ENCODE data around the gene EVA1B. TPM values are rescaled to one million over a fixed set of nuclear protein-coding genes. Genes with fewer than 3 reads are reported as not detected.

The EVA1B gene
- total and polyA plus RNA-seq, 12 donors: 17.6 to 185 (median 92.3) TPM; not detected in 1

DNA sequence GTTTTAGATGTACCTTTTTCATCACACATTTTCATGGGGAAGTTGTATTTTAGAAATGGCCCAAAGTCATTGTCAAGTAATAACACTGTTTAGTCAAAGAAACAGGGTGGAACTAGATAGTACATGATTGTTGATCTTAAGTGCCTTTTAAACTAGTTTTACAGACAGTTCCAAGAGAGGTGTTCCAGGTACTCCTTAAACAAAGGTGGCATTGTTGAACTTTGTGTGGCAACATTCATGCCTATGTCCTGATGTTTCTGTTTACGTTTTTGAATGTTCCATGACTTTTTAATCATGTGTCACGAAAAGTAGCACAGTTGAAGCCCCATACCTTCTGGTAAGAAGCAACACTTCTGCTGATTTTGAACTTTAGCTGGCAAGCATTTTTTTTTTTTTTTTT, 26.4 kb downstream of the EVA1B start:
- H3K27ac ChIP-seq: no peak overlapping the region
- no peak overlapping the region for H3K4me3 ChIP-seq
- H3K27me3 ChIP-seq: no peaks in the 10 kb centered on the region
- TF ChIP-seq, protein P1, sequence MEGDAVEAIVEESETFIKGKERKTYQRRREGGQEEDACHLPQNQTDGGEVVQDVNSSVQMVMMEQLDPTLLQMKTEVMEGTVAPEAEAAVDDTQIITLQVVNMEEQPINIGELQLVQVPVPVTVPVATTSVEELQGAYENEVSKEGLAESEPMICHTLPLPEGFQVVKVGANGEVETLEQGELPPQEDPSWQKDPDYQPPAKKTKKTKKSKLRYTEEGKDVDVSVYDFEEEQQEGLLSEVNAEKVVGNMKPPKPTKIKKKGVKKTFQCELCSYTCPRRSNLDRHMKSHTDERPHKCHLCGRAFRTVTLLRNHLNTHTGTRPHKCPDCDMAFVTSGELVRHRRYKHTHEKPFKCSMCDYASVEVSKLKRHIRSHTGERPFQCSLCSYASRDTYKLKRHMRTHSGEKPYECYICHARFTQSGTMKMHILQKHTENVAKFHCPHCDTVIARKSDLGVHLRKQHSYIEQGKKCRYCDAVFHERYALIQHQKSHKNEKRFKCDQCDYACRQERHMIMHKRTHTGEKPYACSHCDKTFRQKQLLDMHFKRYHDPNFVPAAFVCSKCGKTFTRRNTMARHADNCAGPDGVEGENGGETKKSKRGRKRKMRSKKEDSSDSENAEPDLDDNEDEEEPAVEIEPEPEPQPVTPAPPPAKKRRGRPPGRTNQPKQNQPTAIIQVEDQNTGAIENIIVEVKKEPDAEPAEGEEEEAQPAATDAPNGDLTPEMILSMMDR (IDR thresholded peaks at IDR 0.05): no peak
- TF ChIP-seq POLR2A (IDR thresholded peaks at IDR 0.05): no peak
- no peak for DNase-seq
- 87 to 95% (median 90%) methylated on average over 2 of the region's 2 CpGs for WGBS, 4 donors
- intact Hi-C loops (cut with DNase I): no loop called here
- H3K4me1 ChIP-seq (replicated peaks in 1 of 2): peaks cover 0 to 17% of the 10 kb centered on the region in 2 donors
- no peaks in the 10 kb centered on the region for H3K9me3 ChIP-seq (replicated peaks in 1 of 3)
- peaks cover 0 to 76% of the 10 kb centered on the region in 2 donors for H3K36me3 ChIP-seq (replicated peaks in 1 of 2)

DNA sequence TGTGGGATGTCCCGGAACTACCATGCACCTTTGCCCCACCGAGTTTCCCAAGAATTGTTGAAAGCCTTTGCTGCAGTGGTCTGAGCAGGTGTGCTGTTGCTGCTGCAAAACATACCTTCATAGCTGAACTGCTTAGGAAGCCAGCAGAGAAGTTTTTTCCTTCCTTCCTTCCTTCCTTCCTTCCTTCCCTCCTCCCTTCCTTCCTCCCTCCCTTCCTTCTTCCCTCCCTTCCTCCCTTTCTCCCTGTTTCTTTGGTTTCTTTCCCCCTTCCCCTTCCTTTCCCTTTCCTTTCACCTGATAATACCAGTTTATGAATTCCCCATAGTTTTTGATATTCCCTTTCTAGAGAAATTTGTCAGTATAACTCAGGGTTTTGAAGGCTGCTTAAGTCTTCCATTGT, 28.1 kb downstream of the EVA1B start:
- 90 to 98% (median 96%) methylated on average over 2 of the region's 2 CpGs for WGBS, 4 donors
- Histone ChIP-seq H3K36me3 (replicated peaks in 1 of 2) (peaks cover 0 to 76% of the 10 kb centered on the region in 2 donors), H3K9me3 (replicated peaks in 1 of 3) (no peaks in the 10 kb centered on the region), H3K27ac (no peak overlapping the region), H3K4me1 (replicated peaks in 1 of 2) (peaks cover 0 to 17% of the 10 kb centered on the region in 2 donors), H3K27me3 (no peaks in the 10 kb centered on the region), H3K4me3 (no peak overlapping the region)
- no peak for DNase-seq
- intact Hi-C loops (cut with DNase I): no loop called here
- no peak for TF ChIP-seq POLR2A (IDR thresholded peaks at IDR 0.05)
- TF ChIP-seq, protein P1 (IDR thresholded peaks at IDR 0.05): no peak

GRCh38 chr1:36287595-36287994, 35.9 kb downstream of the EVA1B start:
- H3K9me3 ChIP-seq (replicated peaks in 1 of 3): no peaks in the 10 kb centered on the region
- H3K4me1 ChIP-seq (replicated peaks in 1 of 2): peaks cover 6 to 35% of the 10 kb centered on the region in 2 donors
- 87 to 100% (median 93%) methylated on average over 5 of the region's 5 CpGs for WGBS, 4 donors
- TF ChIP-seq, protein P1 (IDR thresholded peaks at IDR 0.05): no peak
- no peak for TF ChIP-seq POLR2A (IDR thresholded peaks at IDR 0.05)
- no peak overlapping the region for H3K4me3 ChIP-seq
- H3K27me3 ChIP-seq: no peaks in the 10 kb centered on the region
- peaks cover 0 to 88% of the 10 kb centered on the region in 2 donors for H3K36me3 ChIP-seq (replicated peaks in 1 of 2)
- intact Hi-C loops (cut with DNase I): loop anchor here (10.0 kb wide), 3 partner anchors 63 to 193 kb away; partner anchors contain the start of gene THRAP3 (in 2 of the 2)
- H3K27ac ChIP-seq: no peak overlapping the region
- DNase-seq: no peak

- TF ChIP-seq POLR2A (IDR thresholded peaks at IDR 0.05): no peak
- TF ChIP-seq, protein P1 (IDR thresholded peaks at IDR 0.05): no peak
- DNase-seq: no peak
- H3K9me3 ChIP-seq (replicated peaks in 1 of 3): no peaks in the 10 kb centered on the region
- no peaks in the 10 kb centered on the region for H3K27me3 ChIP-seq
- intact Hi-C loops (cut with DNase I): loop anchor here (10.0 kb wide), 3 partner anchors 62 to 192 kb away; partner anchors contain the start of gene THRAP3 (in 2 of the 2)
- 65 to 81% (median 78%) methylated on average over 4 to 13 of the region's 13 CpGs for WGBS, 4 donors
- H3K27ac ChIP-seq: no peak overlapping the region
- H3K36me3 ChIP-seq (replicated peaks in 1 of 2): peaks cover 0 to 84% of the 10 kb centered on the region in 2 donors
- H3K4me1 ChIP-seq (replicated peaks in 1 of 2): peaks cover 6 to 35% of the 10 kb centered on the region in 2 donors
- H3K4me3 ChIP-seq: no peak overlapping the region
These were observed 36.6 kb downstream of the EVA1B start for GRCh38 chr1:36286802-36287201.

Data from adrenal gland (tissue), 12 donors.